Measurements from ENCODE around the gene METAP1D.

The METAP1D gene

DNA sequence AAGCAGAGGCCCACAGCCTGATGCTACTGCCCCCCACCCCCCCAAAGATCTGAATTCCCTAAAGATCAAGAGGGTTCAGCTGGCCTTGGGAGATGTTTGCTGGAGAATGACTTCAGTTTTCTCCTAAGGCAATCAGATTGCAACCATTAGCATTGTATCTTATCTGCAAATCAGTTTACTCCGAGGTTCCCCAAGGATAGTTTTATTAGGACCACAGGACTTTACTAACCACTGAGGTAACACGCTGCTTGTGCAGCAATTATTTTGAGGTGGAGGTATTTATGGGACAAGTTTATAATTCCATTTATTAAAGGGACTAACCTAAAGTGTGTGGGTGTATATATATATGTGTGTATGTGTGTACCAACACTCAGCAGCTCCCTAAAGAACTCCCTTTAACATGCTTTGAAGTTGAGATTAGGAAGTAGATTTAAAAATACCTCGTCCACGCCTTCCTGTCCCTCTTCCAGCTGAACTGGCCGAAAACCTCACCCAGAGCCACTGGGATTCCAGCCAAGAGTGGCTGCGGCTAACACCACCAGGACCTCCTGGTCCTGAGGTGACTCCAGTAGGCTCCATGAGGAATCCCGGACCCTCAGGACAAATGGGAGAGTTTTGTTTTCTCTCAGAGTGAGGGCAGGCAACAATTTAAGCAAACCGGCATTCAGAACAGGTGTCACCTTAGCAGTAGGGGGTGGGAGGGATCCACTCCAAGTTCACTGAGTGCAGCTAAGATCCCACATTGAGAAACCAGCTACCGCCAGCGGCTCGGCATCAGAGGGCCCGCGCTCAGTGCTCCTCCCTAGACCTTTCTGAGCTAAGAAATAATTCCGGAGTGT is 82.6 kb downstream of the METAP1D start:
- no peak for DNase-seq

DNA sequence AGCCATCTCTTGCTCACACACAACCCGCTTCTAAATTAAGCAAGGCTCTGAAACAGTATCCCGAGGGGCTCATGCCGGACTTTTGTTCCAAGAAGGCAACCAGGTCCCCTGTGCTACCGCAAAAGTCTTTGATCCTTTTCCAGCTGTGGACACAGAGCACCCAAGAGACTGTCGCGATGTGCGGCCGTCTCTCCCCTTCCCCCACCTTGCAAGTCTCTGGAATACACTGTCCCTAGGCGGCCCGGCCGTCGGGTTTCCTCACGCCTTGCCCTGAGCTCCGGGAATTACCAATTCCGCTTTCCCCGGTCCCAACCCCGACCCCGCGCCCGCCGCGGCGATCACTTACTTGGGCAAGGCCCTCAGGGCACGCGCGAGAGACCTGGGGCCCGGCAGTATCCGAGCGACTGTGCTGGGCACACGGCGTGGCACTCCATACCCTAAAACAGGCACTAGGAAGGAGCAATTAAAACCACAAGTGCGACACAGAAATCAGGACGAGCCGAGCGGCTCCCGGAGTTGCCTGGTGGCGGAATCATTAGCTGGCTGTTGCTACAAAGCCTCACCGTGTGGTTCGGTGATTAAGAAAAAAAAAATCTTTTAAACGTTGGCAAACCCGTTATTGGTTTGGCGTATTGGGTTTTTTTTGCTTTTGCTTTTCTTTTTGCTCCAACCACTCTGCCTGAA is 83.3 kb downstream of the METAP1D start:
- DNase-seq = no peak

DNA sequence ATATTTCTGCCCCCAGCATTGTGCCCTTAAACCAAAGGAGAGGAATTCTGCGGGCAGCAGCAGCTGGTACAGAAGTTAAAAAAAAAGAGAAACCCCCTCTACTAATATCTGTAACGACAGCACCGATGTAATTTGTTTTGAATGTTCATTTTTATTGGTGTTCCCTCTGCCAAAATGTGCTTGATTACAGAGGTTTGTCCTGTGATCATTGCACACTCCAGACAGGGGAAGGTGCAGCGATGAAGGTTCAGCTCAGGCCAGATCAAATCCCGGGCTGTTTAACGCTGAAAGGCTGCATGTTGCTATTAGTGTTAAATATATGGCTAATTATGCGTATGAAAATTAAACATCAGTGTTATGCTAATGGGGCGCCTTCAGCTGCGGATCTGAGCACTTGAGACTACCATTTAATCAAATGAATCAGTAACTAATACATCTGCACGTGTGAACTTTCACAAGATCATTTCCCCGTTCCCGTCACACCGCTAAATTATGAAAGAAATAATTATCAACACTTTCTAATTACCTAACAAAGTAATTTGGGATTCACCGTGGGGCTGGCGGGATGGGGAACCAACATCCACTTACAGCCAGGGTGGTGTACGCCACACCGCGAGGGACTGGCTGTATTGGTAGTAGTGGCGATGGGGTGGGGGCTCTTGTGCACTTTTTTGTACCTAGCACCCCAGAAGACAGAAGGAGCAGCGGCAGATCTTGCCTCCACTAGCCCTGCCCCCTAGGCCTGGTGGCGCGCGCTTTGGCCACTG is 84.1 kb downstream of the METAP1D start:
- peak in 1 of 2 experiments; percentile 44 for DNase-seq

DNA sequence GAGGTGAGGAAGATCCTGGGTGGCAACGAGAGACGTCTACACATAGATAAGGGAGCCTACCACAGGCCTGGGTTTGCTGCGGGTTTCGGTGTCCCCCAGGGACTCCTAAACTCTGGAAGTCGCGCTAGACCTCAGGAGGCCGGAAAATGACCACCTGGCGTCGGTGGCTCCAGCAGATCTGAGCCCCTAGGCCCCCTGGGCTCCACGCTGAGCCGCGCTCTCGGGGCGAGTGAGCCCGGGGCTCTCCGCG is 84.6 kb downstream of the METAP1D start:
- DNase-seq = peak; percentile 69 to 94

DNA sequence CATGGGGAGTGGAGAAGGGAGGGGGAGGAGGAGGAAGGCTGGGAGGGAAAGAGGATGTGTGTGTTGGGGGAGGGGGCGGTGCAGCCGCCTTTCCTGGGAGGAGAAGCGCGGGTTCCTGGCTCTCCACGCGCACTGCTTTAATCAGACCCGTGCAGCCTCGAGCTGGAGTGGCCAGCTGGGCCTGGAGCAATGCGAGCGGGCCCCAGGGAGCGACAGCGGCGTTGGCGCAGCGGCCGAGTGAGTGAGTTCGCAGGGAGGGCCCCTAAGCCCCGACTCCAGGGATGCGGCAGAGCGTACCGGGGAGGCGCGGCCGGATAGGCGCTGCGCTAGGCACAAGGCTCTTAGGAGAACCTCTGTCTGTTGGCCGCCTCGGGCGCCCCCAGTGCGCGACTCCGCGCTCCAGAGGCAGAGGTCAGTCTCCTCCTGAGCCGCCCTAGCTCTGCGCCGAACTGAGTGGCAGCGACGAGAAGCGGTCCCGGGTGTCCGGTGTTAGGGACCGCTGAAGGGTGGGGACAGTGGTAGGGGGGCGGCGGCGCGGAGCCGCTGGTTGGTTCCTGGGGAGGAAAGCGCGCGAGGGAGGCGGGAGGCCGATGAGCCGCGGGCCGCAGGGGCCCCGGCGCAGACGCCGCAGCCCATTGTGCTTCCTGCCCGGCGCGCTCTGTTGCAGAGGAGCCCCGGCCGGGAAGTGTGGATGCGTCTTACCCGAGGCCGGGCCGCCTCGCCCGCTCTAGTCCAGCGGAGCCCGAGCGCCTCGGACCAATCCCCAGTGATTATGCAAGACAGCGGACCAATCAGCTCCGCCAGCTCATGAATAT is 85.1 kb downstream of the METAP1D start:
- peak; percentile 90 to 96 for DNase-seq

DNA sequence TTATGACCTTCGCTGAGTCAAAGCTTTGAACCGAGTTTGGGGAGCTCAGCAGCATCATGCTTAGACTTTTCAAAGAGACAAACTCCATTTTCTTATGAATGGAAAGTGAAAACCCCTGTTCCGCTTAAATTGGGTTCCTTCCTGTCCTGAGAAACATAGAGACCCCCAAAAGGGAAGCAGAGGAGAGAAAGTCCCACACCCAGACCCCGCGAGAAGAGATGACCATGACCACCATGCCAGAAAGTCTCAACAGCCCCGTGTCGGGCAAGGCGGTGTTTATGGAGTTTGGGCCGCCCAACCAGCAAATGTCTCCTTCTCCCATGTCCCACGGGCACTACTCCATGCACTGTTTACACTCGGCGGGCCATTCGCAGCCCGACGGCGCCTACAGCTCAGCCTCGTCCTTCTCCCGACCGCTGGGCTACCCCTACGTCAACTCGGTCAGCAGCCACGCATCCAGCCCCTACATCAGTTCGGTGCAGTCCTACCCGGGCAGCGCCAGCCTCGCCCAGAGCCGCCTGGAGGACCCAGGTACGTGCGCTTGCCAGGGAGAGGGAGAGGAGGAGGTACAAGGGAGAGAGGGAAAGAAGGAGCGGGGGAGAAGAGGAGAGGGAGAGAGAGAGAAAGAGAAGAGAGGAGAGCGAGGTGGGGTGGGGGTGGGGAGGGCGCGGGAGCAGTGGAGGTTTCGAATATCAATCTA is 85.9 kb downstream of the METAP1D start, which contains the start of gene DLX1:
TSS of gene DLX1 (plus strand) at position 48 of the 700 bp plus-strand sequence. CDS start at position 219, 171 bp downstream.
- DNase-seq = peak; percentile 74

DNA sequence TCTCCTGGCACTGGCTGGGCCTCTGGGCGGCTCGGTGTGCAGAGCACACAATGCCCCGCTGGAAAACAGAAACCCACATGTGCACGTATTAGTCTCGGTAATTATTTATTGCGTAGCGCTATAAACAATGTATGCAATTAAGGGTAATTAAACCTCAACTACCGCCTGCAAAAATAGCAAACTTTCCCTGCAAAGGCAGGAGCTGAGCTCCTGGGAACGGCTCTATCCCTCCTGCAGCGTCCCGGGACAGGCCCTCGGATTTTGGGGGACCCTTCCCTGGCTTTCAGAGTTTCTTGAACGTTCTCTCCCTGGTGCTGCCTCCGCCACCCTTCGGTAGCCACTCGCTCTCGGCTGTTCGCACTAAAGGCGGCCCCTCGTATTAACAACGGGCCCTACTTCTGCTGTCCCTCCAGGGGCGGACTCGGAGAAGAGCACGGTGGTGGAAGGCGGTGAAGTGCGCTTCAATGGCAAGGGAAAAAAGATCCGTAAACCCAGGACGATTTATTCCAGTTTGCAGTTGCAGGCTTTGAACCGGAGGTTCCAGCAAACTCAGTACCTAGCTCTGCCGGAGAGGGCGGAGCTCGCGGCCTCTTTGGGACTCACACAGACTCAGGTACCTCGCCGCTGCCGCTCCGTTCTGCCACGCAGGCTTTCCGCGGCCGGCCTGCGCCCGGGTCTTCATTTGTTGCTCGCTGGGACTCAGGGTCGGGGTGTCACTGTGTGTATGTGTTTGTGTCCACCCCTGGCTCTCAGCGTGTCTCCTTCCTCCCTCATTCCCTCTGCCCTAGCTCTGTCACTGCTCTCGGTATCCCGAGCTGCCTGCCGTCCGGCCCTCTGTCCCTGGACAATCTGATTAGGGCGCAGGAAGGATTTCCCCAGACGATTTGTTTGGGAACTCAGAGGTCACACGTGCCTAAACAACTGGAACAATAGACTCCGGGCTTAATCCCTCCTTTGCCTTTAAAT is 86.8 kb downstream of the METAP1D start:
- peak; percentile 74 to 85 for DNase-seq

DNA sequence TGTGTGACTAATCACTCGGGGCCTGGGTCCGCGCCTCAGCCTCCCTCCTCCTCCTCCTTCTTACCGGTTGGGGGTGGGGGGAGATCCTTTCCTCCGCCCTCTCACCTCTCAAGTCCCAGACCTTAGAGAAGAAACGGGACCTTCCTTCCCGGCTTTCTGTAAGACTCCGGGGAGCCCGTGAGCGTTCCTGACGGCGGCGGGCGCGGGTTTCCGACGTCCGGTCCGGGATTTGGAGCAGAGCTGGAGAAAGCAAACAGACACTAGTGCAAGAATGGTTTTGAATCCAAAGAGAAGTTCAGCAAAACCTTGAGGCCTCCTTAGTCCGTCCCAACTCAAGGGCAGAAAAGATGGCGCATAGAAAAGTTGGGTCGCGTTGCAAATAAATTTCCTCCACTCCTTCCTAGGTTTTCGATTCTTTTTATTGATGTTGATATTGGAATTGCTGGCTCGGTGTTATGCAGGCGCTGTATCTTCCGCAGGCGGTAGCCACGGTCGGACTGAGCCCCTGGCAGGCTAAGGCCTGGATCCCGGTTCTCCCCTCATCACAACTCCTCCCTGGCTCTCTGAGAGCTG is 87.5 kb downstream of the METAP1D start:
- no peak for DNase-seq

DNA sequence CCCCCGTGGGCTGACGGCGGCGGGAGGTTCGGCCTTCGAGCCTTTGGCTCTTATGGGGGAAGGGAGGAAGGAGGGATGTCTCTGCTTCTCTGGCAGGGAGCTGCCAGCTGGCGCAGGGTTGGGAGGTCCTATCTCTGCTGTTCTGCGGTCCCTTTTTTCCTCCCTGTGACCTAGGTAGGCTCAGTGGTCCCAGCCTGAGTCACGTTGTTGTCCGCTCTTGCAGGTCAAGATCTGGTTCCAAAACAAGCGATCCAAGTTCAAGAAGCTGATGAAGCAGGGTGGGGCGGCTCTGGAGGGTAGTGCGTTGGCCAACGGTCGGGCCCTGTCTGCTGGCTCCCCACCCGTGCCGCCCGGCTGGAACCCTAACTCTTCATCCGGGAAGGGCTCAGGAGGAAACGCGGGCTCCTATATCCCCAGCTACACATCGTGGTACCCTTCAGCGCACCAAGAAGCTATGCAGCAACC is 88.1 kb downstream of the METAP1D start:
- no peak for DNase-seq

DNA sequence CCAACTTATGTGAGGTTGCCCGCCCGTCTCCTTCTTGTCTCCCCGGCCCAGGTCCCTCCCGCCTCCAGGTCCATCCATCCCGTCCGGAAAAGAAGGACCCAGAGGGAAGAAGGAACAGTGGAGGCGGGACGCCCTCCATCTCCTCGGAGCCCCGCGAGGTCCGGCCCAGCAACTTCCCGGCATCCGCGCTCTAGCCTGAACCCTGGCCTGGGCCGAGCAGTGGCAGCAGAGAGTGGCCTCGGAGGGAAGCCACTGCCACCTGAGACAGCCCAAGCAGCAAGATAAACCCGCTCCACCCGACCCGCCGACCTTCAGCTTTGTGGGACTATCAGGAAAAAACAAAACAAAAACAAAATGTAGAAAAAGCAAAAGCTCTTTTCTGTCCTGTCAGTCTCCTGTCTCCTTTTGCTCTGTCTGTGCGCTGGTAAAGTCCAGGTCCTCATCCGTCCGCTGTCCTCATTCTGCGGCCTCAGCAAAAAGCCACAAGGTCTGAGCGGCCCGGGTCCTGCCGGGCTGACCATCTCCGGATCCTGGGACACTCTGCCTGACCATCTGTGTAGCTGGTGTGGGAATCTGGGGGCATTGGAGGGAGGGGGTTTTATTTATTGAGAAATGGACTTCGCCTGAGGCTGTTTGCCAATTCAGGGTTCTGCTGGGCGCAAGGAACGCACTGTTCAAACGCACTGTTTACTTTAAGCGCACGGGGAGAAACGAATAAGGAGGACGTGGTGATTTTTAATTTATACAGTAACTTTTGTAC is 88.7 kb downstream of the METAP1D start:
- no peak for DNase-seq

DNA sequence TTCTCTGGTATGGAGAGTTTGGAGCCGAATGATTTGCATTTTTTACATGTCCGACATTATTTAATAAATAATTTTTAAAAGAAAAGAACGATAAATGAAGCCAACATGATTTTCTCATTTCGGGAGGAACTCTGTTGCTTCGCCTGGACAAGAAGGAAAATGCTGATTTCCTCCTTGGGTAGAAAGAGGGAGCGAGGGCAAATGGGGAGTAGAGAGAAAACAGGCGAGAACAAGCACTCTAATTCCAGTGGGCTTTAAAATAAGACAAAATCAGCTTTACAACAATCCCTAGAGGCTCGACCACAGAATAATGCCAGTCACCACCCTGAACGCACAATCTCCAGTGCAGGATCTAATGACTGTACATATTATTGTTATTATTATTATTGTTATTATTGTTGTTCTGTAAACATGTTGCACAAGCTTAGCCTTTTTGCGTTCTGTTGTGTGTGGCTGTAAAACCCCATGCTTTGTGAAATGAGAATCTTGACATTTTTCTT is 89.3 kb downstream of the METAP1D start:
- DNase-seq = no peak

DNA sequence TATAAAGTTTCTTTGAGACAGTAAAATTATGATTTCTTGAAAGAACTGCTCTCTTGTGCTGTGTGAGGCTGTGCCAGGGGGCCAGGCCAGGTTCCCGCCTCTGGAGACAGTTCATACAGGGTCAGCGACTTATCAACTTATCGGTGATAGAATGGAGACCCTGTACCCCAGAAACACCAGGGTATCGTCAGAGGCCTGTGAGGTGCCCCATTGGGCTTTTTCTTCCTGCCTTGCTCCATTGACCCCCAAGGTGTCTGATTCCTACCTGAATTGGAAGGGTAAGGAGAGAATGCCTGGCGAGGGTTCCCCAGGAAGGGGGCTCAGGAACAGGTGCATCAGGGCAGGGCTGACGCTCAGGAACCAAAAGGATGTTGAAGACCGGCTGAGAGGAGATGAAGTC is 89.9 kb downstream of the METAP1D start:
- no peak for DNase-seq

DNA sequence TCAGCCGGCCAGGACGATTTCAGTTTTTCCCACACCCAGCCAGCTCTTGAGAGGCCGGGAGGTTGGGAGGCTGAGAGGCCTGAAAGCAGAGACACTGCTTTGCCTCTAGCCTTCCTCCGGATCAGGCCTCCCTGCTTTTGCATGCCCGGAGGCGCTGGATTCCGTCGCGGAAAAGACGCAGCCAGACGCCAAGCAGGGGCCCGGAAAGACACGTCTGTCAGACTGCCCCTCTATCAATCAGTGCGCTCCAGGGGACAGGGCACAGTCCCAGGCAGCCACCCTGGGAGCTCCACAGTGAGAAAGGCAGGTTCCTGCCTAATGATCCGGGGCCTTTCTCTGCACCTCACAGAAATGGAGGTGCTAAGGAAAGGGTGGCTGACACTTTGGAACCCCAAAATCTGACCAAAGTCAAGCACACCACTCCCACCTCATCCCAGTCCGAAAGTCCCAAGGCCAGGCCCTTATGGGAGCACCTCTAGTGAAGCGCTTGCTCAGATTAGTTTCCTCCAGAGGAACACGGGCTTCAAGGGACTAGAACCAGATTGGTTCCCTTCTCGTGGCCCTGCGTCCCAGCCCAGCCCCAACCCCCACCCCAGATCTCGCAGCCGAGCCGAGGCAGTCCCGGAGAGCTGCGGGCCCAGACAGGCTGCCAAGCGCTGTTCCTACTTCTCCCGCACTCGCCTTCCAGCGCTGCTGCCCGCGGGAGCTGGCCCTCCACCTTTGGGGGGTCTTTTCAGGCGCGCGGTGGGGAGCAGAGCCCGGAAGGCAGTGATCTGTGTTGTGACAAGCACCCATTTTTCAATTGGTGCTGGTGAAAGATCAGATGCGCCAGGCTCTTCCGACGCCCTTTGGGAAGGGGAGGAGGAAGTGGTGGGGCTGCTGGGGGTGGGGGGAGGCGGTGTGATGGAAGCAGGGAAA is 90.5 kb downstream of the METAP1D start:
- DNase-seq = no peak

DNA sequence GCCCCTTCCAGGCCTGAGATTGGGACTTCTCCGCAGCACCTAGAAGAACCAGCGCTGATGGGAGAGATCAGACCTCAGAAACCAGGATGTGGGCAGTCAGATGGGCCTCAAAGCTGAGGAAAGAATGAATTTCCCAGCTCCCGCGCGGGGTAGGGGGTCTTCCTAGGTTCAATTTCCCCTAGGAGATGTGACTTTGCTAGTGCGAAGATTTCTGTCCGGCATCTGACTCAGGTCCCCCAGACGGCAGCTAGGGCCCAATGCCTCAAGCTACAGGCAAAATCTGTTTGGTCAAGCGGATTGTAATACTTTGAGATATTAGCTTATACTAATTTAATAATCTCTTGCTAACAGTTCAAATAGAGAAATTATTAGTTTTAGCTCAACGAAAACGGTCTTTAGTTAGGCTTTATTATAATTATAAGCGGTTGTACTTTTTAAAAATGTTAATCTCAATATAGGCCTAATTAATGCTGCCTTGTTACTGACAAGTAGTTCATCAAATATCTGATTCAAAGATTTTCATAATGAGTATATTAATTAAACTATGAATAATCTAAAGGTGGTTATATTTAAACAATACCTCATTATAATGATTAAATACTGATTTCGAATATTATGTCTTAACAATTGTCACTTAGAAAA is 91.4 kb downstream of the METAP1D start:
- no peak for DNase-seq

DNA sequence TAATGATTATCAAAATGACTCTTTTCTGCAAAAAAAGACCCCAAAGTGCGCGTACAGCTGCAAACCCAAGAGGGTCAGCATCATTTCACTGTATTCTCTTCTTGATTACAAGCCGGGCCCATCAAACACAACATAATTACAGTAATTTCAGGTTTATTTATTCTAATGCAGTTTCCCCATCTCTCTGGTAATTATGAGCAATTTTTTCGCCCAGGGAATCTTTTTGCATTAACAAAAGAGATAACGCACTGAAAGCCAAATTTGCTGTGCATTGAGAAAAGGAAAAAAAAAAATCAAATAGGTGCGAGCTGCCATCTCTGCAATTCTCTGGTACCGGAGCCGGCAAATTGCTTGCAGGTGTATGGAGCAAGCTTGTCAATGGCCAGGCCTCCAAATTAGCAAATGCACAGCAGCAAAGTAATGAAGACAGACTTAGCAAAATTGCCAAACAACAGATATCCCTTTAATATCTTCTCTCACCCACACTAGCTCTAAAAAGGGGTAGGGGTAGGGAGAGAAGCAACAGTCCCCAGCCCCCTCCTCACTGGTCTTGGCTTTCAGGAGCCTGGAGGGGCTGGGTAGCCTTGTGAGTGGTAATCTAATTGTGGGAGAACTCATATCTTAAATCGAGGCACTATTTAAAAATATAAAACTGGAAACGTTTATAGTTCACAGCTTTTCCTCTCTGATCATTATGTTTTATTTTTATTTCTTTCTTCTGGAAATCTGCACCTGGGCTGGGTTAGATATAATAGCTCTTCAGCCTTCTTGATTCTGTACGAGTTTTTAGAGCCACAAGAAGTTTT is 92.2 kb downstream of the METAP1D start:
- no peak for DNase-seq

DNA sequence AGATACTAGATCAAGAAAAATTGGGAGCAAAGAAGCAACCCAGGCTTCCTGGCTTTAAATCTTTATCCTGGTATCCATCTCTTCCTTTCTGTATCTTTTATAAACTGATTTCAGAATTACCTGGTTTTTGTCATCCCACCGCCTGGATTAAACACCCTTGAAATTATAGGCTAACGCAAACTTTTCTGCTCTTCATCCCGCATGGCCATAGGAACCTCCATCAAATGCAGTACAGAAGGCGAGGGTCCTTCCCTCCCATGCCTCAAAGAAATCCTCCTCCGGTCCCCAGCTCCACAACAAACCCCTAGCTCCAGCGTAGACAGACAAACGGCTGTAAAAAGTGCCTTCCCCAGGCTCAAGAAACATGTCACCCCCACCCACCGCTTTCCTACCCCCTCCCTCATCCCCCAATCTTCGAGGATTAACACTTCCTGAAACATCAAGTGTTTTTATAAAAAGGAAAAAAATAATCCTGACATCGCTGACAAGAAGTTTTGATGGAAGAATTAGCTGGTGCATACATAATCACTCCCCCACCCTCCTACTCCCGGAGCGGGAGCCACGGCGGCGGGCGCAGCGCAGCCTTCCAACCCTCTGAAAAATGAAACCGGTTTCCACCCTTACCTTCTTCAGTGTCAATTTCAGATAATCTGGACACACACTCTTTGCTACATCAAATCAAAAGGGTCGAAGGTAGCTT is 93.1 kb downstream of the METAP1D start:
- DNase-seq = no peak
